HepG2 (cell line): ENCODE data around the gene LRRC32. TPM values are rescaled to one million over a fixed set of nuclear protein-coding genes. Genes with fewer than 3 reads are reported as not detected.

Experiments used
- ATAC-seq: fragments of 200-7000 bp; cut with Tn5 transposase; 3 replicates; pipeline ENCODE4 v1.9.1; 2020; ENCODE audit warnings: mild to moderate bottlenecking, moderate library complexity
- BruUV-seq: library from RNA; stranded (reverse); fragments of 400-500 nt; replicated peaks from 2 replicates; lab custom pipeline; 2021; lab: Mats Ljungman, UMichigan
- CTCF ChIA-PET: fragments of 300-600 bp; formaldehyde crosslinking; extraction: SDS; loops from one replicate; lab custom pipeline; 2021; ENCODE audit warnings: low total read pairs, inconsistent platforms, low intra/inter-chr PET ratio; lab: Yijun Ruan, JAX
- POLR2A ChIA-PET: fragments of 350-600 bp; sonication (Branson Sonifier 250); formaldehyde crosslinking; loops from one replicate; lab custom pipeline; 2020; ENCODE audit warnings: antibody characterized with exemption, inconsistent platforms; lab: Yijun Ruan, JAX
- DNase-seq: peaks from one replicate; pipeline ENCODE4 v3.0.0-alpha.2; 2015; ENCODE audit warnings: low spot score
- FAIRE-seq: peaks from 3 replicates; lab custom pipeline; 2011; peaks lifted over from hg19 to GRCh38; lab: Jason Lieb, UNC
- H2AFZ ChIP-seq: one replicate; pipeline ENCODE4 v1.6.1; 2011; ENCODE audit warnings: low read length, inconsistent platforms
- H3K27ac ChIP-seq: fragments of 300-600 bp; 3 replicates; pipeline ENCODE4 v1.8.0; 2011; ENCODE audit warnings: mixed run types, mild to moderate bottlenecking, mixed read lengths, low read length, inconsistent platforms; ENCODE audit not compliant: insufficient read depth; ENCODE audit errors: extremely low read length
- H3K27me3 ChIP-seq, 2 experiments: fragments of 200-600 bp in 1 of 2; 2 replicates in 1 of 2; 3 replicates in 1 of 2; pipeline versions ENCODE4 v1.6.0 to v1.8.0; 2011; ENCODE audit warnings: low read length in 2 of 2, mild to moderate bottlenecking in 2 of 2, moderate library complexity in 2 of 2, inconsistent platforms in 1 of 2; ENCODE audit not compliant: insufficient read depth in 2 of 2, control insufficient read depth in 1 of 2
- H3K36me3 ChIP-seq, 2 experiments: fragments of 200-600 bp in 1 of 2; replicated peaks in 1 of 2; 2 replicates in 1 of 2; 3 replicates in 1 of 2; pipeline versions ENCODE4 v1.5.1 to v1.8.0; 2011; ENCODE audit warnings: low read length in 2 of 2, inconsistent platforms in 1 of 2; ENCODE audit not compliant: insufficient read depth in 2 of 2, control insufficient read depth in 1 of 2
- H3K4me1 ChIP-seq: 2 replicates; pipeline ENCODE4 v1.5.1; 2012; ENCODE audit warnings: low read length, inconsistent platforms; ENCODE audit not compliant: insufficient read depth
- H3K4me2 ChIP-seq: 2 replicates; pipeline ENCODE4 v1.6.0; 2011; ENCODE audit warnings: low read depth, low read length, inconsistent platforms
- H3K4me3 ChIP-seq, 3 experiments: fragments of 200-600 bp in 1 of 3; sonication (generic), shearing (Covaris generic) in 1 of 3; replicated peaks in 1 of 3; 2 replicates each; pipeline ENCODE4 v1.5.1; 2011 to 2016; ENCODE audit warnings: low read length in 3 of 3, inconsistent platforms in 2 of 3, low read depth in 2 of 3, mild to moderate bottlenecking in 2 of 3, control low read depth in 1 of 3, mixed read lengths in 1 of 3; ENCODE audit not compliant: insufficient read depth in 1 of 3
- H3K79me2 ChIP-seq: one replicate; pipeline ENCODE4 v1.6.1; 2011; ENCODE audit warnings: low read length, inconsistent platforms; ENCODE audit not compliant: insufficient read depth
- H3K9ac ChIP-seq: 2 replicates; pipeline ENCODE4 v1.6.0; 2011; ENCODE audit warnings: mild to moderate bottlenecking, low read depth, low read length, inconsistent platforms; ENCODE audit not compliant: insufficient read depth
- H3K9me3 ChIP-seq: 2 replicates; pipeline ENCODE4 v1.5.1; 2012; ENCODE audit warnings: mild to moderate bottlenecking, low read length
- H4K20me1 ChIP-seq: 2 replicates; pipeline ENCODE4 v1.6.0; 2011; ENCODE audit warnings: inconsistent platforms, mild to moderate bottlenecking, low read length, moderate library complexity; ENCODE audit not compliant: insufficient read depth
- CEBPB ChIP-seq: IDR thresholded peaks from 2 replicates; pipeline ENCODE4 v1.6.1; 2011; ENCODE audit warnings: low read depth, low read length, improper control_type of control experiment, borderline replicate concordance
- ERF ChIP-seq: IDR thresholded peaks from 2 replicates; pipeline ENCODE4 v1.6.1; 2018; ENCODE audit warnings: missing biosample characterization, missing genetic modification reagents
- KDM6A ChIP-seq: IDR thresholded peaks from 2 replicates; pipeline ENCODE4 v1.6.1; 2016; ENCODE audit warnings: low read depth
- MBNL3 ChIP-seq: fragments of 250-450 bp; sonication (Bioruptor Pico); conservative IDR thresholded peaks from 2 replicates; pipeline ENCODE4 v1.8.0; 2022; ENCODE audit warnings: mild to moderate bottlenecking, inconsistent platforms
- ZBTB7A ChIP-seq: sonication (generic); formaldehyde crosslinking; IDR thresholded peaks from 2 replicates; pipeline ENCODE4 v1.8.0; 2022; ENCODE audit warnings: mild to moderate bottlenecking, missing genetic modification reagents
- ZKSCAN1 ChIP-seq: fragments of 150-350 bp; IDR thresholded peaks from 2 replicates; pipeline ENCODE4 v1.6.1; 2014; ENCODE audit warnings: low read length
- ZSCAN29 ChIP-seq: sonication (generic); formaldehyde crosslinking; conservative IDR thresholded peaks from 2 replicates; pipeline ENCODE4 v1.4.0; 2020; ENCODE audit warnings: mild to moderate bottlenecking, missing genetic modification reagents
- WGBS: methylation state at CpG from one replicate; pipeline ENCODE4 v1.1.6; 2017; ENCODE audit warnings: low lambda C conversion rate; 5-methylcytosine and 5-hydroxymethylcytosine counted together
- in situ Hi-C: cut with HindIII; loops from 2 replicates; pipeline ENCODE4 v1.10.0; 2017; ENCODE audit warnings: low pct_unique_long_range_greater_than_20kb; ENCODE audit not compliant: extremely low pct_ligation_motif_present
- intact Hi-C: fragments of 100-400 bp; cut with micrococcal nuclease; formaldehyde crosslinking; loops from one replicate; pipeline ENCODE4 v1.10.0; 2022; ENCODE audit not compliant: unreplicated experiment
- polyA plus RNA-seq, 8 experiments: library from polyadenylated mRNA; depleted of rRNA in 3 of 8; stranded (reverse) in 7 of 8; unstranded in 1 of 8; fragments of >200 nt; fragmentation: Illumina TruSeq in 4 of 8; extraction: Trizol in 4 of 8; gene quantifications; 2 replicates each; pipeline versions ENCODE4 v1.2.1 to v1.2.3, GENCODE V29; 2011 to 2016; ENCODE audit warnings: low read depth in 4 of 8, missing spikeins in 1 of 8, mixed read lengths in 1 of 8; ENCODE audit not compliant: insufficient read depth in 1 of 8
- total RNA-seq, 5 experiments: library from RNA; depleted of rRNA; stranded (reverse); fragments of >200 nt; fragmentation: Illumina TruSeq; extraction: Trizol; gene quantifications; 2 replicates each; pipeline ENCODE4 v1.2.3, GENCODE V29; 2016; ENCODE audit warnings: low read depth in 1 of 5
- TF ChIP-seq, protein P1 (sequence below): sonication (generic); formaldehyde crosslinking; IDR thresholded peaks from 2 replicates; pipeline ENCODE4 v1.4.0; 2020; ENCODE audit warnings: missing genetic modification reagents, borderline replicate concordance
- TF ChIP-seq, protein P2 (sequence below): sonication (generic); formaldehyde crosslinking; IDR thresholded peaks from 2 replicates; pipeline ENCODE4 v1.4.0; 2020; ENCODE audit warnings: mild to moderate bottlenecking, missing genetic modification reagents

The LRRC32 gene
- total and polyA plus RNA-seq, 2 of the 13 experiments (the other 11 are each of a cell fraction or from before 2014, with no cell fraction given), result 0.07 TPM; not detected in 1

DNA sequence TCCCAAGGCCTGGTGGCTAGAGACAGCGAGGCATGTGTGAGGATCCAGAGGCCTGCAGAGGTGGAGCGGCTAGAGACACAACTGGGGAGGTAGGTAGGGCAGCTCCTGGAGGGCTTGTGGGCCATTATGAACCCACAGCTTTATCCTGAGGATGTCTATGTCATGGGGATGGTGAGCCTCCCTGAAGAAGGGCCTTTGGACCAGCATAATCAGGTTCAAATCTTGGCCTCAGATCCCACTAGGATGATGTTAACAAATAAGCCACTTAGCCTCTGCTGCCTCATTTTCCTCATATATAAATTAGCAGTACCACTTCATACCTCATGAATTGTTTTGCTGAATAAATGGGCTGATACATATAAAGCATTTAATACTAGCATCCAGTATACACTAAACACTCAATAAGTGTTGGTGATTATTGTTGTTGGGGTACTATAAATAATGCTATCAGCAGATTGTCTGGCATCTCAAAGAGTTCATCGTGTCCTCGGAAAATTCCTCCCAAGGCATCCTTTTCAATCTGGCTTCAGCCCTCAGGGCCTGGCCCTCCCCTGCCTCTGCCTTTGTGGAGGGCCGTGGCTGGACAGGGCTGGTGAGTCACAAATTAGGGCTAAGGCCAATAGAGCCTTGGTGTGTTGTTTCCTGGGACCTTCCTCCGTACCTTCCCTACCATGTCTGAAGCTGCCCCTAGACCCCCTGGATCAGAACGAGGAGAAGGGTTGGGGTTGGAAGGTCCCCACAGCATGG is 30.9 kb upstream of the LRRC32 start:
- POLR2A ChIA-PET, result no interaction called here
- H3K9ac ChIP-seq, result no peak overlapping the region
- TF ChIP-seq KDM6A (CRISPR knock-in tag), result no peak
- TF ChIP-seq ZBTB7A (CRISPR knock-in tag), result no peak
- TF ChIP-seq CEBPB, result no peak
- TF ChIP-seq MBNL3 (CRISPR knock-in tag), result no peak
- TF ChIP-seq, protein P1, sequence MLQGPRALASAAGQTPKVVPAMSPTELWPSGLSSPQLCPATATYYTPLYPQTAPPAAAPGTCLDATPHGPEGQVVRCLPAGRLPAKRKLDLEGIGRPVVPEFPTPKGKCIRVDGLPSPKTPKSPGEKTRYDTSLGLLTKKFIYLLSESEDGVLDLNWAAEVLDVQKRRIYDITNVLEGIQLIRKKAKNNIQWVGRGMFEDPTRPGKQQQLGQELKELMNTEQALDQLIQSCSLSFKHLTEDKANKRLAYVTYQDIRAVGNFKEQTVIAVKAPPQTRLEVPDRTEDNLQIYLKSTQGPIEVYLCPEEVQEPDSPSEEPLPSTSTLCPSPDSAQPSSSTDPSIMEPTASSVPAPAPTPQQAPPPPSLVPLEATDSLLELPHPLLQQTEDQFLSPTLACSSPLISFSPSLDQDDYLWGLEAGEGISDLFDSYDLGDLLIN (CRISPR knock-in tag), result no peak
- TF ChIP-seq, protein P2, sequence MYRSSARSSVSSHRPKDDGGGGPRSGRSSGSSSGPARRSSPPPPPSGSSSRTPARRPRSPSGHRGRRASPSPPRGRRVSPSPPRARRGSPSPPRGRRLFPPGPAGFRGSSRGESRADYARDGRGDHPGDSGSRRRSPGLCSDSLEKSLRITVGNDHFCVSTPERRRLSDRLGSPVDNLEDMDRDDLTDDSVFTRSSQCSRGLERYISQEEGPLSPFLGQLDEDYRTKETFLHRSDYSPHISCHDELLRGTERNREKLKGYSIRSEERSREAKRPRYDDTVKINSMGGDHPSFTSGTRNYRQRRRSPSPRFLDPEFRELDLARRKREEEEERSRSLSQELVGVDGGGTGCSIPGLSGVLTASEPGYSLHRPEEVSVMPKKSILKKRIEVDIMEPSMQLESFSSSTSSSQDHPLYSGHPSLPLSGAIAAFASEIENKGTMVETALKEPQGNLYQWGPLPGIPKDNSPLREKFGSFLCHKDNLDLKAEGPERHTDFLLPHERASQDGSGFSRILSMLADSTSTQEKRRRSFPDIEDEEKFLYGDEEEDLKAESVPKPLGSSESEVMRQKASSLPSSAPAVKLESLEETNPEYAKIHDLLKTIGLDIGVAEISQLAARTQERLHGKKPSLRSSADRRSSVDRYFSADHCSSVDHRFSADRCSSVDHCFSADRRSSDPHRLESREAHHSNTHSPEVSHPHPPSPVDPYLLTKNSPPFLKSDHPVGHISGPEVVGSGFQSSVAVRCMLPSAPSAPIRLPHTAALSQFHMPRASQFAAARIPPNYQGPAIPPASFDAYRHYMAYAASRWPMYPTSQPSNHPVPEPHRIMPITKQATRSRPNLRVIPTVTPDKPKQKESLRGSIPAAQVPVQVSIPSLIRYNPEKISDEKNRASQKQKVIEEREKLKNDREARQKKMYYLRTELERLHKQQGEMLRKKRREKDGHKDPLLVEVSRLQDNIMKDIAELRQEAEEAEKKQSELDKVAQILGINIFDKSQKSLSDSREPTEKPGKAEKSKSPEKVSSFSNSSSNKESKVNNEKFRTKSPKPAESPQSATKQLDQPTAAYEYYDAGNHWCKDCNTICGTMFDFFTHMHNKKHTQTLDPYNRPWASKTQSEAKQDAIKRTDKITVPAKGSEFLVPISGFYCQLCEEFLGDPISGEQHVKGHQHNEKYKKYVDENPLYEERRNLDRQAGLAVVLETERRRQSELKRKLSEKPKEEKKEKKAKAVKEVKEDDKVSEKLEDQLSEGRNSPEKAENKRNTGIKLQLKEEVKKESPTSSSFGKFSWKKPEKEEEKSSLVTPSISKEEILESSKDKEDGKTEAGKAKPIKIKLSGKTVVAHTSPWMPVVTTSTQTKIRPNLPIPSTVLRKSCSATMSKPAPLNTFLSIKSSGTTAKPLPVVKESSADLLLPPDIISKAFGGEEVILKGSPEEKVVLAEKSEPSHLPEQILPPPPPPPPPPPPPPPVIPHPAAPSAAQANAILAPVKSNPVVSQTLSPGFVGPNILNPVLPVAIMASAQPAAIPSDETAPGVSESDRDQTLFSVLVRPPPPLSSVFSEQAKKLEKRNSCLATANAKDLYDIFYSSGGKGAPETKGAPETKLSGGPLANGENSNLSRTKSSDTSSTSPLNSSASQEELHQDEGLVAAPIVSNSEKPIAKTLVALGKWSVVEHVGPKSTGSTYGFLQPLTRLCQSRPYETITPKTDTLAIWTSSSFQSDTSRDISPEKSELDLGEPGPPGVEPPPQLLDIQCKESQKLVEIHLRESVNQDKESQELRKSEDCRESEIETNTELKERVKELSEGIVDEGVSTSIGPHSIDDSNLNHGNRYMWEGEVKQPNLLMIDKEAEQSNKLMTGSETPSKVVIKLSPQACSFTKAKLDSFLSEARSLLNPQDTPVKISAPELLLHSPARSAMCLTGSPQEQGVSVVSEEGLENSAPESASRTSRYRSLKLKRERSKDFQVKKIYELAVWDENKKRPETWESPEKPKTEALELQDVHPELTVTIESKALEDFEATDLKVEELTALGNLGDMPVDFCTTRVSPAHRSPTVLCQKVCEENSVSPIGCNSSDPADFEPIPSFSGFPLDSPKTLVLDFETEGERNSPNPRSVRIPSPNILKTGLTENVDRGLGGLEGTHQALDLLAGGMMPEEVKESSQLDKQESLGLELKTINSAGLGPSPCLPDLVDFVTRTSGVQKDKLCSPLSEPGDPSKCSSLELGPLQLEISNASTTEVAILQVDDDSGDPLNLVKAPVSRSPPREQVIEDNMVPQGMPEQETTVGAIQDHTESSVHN, result no peak
- no peak for TF ChIP-seq ERF (CRISPR knock-in tag)
- no peak for TF ChIP-seq ZSCAN29 (CRISPR knock-in tag)
- TF ChIP-seq ZKSCAN1, result no peak
- no peaks in the 10 kb centered on the region for H3K4me1 ChIP-seq
- H4K20me1 ChIP-seq, result no peaks in the 10 kb centered on the region
- peaks cover 0 to 12% of the 10 kb centered on the region in 2 experiments; a peak in 2 of 5 replicates for H3K27me3 ChIP-seq
- H3K9me3 ChIP-seq, result no peaks in the 10 kb centered on the region
- intact Hi-C loops (no loop called here), in situ Hi-C loops (no loop called here)
- DNase-seq, result no peak
- no peak overlapping the region for H3K4me3 ChIP-seq
- H3K4me2 ChIP-seq, result no peak overlapping the region
- ATAC-seq, result no peak
- 30% methylated on average over 7 of the region's 7 CpGs for WGBS
- no peak overlapping the region for H3K27ac ChIP-seq
- no TSS peak for BruUV-seq
- CTCF ChIA-PET, result no interaction called here
- no peak overlapping the region for H2AFZ ChIP-seq
- no peaks in the 10 kb centered on the region for H3K36me3 ChIP-seq
- FAIRE-seq, result no peak
- no peaks in the 10 kb centered on the region for H3K79me2 ChIP-seq
